ENCODE measurements around the gene LRR1. TPM values are rescaled to one million over a fixed set of nuclear protein-coding genes. Genes with fewer than 3 reads are reported as not detected.

The LRR1 gene
- polyA plus RNA-seq, 2 of the 4 experiments (the other 2 are of a cell fraction), result 50.7 to 52.8 TPM

DNA sequence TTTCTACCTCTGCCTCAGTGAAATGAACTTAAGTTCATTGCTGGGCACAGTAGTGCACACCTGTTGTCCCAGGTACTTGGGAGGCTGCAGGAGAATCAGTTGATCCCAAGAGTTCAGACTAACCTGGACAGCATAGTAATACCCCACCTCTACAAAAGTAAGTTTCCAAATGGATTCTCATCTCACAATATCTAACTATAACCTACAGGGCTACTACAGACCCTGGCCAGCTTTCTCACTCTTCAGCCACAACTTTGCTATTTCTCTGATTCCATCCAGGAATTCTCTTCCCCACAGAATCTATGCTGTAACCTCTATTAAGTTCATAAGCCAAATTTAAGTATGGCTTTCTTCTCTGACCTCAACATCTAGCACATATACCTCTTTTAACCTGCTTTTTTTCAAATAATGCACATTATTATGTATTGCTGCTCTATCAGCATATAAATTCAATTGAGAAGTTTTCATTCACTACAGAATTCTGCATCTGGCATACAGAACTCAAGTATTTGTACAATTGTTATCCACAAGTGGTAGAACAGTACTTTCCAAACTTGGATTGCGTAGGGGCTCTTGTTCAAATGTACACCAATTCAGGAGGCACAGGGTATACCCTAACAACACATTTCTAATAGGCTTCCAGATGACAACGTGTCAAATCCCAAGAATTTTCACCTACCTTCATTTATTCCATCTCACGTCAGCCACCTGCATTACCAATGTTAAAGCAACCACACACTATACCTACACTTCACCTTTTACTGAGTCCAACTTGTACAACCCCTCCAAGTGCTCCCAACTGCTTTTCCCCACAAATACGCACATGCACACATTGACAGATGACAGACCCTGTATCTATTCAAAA is 16.4 kb upstream of the LRR1 start (continued):
- TF ChIP-seq, protein P1, sequence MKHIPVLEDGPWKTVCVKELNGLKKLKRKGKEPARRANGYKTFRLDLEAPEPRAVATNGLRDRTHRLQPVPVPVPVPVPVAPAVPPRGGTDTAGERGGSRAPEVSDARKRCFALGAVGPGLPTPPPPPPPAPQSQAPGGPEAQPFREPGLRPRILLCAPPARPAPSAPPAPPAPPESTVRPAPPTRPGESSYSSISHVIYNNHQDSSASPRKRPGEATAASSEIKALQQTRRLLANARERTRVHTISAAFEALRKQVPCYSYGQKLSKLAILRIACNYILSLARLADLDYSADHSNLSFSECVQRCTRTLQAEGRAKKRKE (CRISPR knock-in tag; IDR thresholded peaks at IDR 0.05; ENCODE audit: low read depth), result peak; percentile 30; the same call in 1 of the 2 replicates
- TF ChIP-seq, protein P2, sequence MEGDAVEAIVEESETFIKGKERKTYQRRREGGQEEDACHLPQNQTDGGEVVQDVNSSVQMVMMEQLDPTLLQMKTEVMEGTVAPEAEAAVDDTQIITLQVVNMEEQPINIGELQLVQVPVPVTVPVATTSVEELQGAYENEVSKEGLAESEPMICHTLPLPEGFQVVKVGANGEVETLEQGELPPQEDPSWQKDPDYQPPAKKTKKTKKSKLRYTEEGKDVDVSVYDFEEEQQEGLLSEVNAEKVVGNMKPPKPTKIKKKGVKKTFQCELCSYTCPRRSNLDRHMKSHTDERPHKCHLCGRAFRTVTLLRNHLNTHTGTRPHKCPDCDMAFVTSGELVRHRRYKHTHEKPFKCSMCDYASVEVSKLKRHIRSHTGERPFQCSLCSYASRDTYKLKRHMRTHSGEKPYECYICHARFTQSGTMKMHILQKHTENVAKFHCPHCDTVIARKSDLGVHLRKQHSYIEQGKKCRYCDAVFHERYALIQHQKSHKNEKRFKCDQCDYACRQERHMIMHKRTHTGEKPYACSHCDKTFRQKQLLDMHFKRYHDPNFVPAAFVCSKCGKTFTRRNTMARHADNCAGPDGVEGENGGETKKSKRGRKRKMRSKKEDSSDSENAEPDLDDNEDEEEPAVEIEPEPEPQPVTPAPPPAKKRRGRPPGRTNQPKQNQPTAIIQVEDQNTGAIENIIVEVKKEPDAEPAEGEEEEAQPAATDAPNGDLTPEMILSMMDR (IDR thresholded peaks at IDR 0.05), result no peak
- TF ChIP-seq HDAC2 (IDR thresholded peaks at IDR 0.05), result no peak
- TF ChIP-seq NPAS2 (CRISPR knock-in tag; IDR thresholded peaks at IDR 0.05; ENCODE audit: borderline replicate concordance), result no peak
- TF ChIP-seq CHD2 (IDR thresholded peaks at IDR 0.05; ENCODE audit: low read length, partially characterized antibody), result no peak
- peak; percentile 82 for TF ChIP-seq RARB (CRISPR knock-in tag; IDR thresholded peaks at IDR 0.05)
- peak in 1 of 2 experiments; percentile 16; a peak in 2 of 5 replicates for TF ChIP-seq JUN (IDR thresholded peaks at IDR 0.05)
- TF ChIP-seq POLR2A (IDR thresholded peaks at IDR 0.05; ENCODE audit: low read length), result no peak
- TF ChIP-seq, protein P3, sequence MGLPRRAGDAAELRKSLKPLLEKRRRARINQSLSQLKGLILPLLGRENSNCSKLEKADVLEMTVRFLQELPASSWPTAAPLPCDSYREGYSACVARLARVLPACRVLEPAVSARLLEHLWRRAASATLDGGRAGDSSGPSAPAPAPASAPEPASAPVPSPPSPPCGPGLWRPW (IDR thresholded peaks at IDR 0.05), result no peak
- peak; percentile 97 for TF ChIP-seq HOXA7 (CRISPR knock-in tag; IDR thresholded peaks at IDR 0.05)
- no peak for TF ChIP-seq FOSL2 (IDR thresholded peaks at IDR 0.05)
- TF ChIP-seq FOSL2 (CRISPR knock-in tag; IDR thresholded peaks at IDR 0.05), result no peak
- no peak for TF ChIP-seq ZFP36 (IDR thresholded peaks at IDR 0.05; ENCODE audit: borderline replicate concordance, partially characterized antibody)
- TF ChIP-seq ZNF302 (CRISPR knock-in tag; IDR thresholded peaks at IDR 0.05), result no peak
- TF ChIP-seq MAZ (IDR thresholded peaks at IDR 0.05; ENCODE audit: borderline replicate concordance, low read depth, low read length), result no peak
- TF ChIP-seq, protein P4, sequence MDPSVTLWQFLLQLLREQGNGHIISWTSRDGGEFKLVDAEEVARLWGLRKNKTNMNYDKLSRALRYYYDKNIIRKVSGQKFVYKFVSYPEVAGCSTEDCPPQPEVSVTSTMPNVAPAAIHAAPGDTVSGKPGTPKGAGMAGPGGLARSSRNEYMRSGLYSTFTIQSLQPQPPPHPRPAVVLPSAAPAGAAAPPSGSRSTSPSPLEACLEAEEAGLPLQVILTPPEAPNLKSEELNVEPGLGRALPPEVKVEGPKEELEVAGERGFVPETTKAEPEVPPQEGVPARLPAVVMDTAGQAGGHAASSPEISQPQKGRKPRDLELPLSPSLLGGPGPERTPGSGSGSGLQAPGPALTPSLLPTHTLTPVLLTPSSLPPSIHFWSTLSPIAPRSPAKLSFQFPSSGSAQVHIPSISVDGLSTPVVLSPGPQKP (IDR thresholded peaks at IDR 0.05; ENCODE audit: low read depth, low read length), result no peak
- no peak for TF ChIP-seq HEYL (CRISPR knock-in tag; IDR thresholded peaks at IDR 0.05)
- no peak for TF ChIP-seq HOXB5 (CRISPR knock-in tag; IDR thresholded peaks at IDR 0.05)
- no peak for TF ChIP-seq NFE2L2 (conservative IDR thresholded peaks at IDR 0.05; ENCODE audit: low read length)
- TF ChIP-seq HOXB13 (CRISPR knock-in tag; IDR thresholded peaks at IDR 0.05; ENCODE audit: low read depth), result no peak
- no peak for TF ChIP-seq CBX8 (IDR thresholded peaks at IDR 0.05)
- TF ChIP-seq, protein P5, sequence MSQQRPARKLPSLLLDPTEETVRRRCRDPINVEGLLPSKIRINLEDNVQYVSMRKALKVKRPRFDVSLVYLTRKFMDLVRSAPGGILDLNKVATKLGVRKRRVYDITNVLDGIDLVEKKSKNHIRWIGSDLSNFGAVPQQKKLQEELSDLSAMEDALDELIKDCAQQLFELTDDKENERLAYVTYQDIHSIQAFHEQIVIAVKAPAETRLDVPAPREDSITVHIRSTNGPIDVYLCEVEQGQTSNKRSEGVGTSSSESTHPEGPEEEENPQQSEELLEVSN (IDR thresholded peaks at IDR 0.05; ENCODE audit: borderline replicate concordance, low read depth), result no peak
- peak; percentile 70; the same call in 1 of the 2 replicates for TF ChIP-seq TP53 (CRISPR knock-in tag; IDR thresholded peaks at IDR 0.05)
- TF ChIP-seq EHMT2 (IDR thresholded peaks at IDR 0.05; ENCODE audit: low read depth), result no peak
- TF ChIP-seq SMC3 (IDR thresholded peaks at IDR 0.05), result no peak
- TF ChIP-seq PHF8 (IDR thresholded peaks at IDR 0.05; ENCODE audit: borderline replicate concordance, low read depth), result no peak
- TF ChIP-seq, protein P6, sequence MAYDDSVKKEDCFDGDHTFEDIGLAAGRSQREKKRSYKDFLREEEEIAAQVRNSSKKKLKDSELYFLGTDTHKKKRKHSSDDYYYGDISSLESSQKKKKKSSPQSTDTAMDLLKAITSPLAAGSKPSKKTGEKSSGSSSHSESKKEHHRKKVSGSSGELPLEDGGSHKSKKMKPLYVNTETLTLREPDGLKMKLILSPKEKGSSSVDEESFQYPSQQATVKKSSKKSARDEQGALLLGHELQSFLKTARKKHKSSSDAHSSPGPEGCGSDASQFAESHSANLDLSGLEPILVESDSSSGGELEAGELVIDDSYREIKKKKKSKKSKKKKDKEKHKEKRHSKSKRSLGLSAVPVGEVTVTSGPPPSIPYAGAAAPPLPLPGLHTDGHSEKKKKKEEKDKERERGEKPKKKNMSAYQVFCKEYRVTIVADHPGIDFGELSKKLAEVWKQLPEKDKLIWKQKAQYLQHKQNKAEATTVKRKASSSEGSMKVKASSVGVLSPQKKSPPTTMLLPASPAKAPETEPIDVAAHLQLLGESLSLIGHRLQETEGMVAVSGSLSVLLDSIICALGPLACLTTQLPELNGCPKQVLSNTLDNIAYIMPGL (CRISPR knock-in tag; IDR thresholded peaks at IDR 0.05; ENCODE audit: borderline replicate concordance), result peak; percentile 42; the same call in 1 of the 2 replicates
- TF ChIP-seq, protein P7, sequence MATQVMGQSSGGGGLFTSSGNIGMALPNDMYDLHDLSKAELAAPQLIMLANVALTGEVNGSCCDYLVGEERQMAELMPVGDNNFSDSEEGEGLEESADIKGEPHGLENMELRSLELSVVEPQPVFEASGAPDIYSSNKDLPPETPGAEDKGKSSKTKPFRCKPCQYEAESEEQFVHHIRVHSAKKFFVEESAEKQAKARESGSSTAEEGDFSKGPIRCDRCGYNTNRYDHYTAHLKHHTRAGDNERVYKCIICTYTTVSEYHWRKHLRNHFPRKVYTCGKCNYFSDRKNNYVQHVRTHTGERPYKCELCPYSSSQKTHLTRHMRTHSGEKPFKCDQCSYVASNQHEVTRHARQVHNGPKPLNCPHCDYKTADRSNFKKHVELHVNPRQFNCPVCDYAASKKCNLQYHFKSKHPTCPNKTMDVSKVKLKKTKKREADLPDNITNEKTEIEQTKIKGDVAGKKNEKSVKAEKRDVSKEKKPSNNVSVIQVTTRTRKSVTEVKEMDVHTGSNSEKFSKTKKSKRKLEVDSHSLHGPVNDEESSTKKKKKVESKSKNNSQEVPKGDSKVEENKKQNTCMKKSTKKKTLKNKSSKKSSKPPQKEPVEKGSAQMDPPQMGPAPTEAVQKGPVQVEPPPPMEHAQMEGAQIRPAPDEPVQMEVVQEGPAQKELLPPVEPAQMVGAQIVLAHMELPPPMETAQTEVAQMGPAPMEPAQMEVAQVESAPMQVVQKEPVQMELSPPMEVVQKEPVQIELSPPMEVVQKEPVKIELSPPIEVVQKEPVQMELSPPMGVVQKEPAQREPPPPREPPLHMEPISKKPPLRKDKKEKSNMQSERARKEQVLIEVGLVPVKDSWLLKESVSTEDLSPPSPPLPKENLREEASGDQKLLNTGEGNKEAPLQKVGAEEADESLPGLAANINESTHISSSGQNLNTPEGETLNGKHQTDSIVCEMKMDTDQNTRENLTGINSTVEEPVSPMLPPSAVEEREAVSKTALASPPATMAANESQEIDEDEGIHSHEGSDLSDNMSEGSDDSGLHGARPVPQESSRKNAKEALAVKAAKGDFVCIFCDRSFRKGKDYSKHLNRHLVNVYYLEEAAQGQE (IDR thresholded peaks at IDR 0.05), result 0 out of 2 replicates have a peak, but pooled peaks have one; percentile 8
- no peak for TF ChIP-seq ESRRA (IDR thresholded peaks at IDR 0.05; ENCODE audit: borderline replicate concordance, low read length)
- no peak for TF ChIP-seq EP300 (IDR thresholded peaks at IDR 0.05)
- TF ChIP-seq ZSCAN20 (CRISPR knock-in tag; IDR thresholded peaks at IDR 0.05), result no peak
- TF ChIP-seq ZC3H11A (IDR thresholded peaks at IDR 0.05), result no peak
